ENCODE data around the gene JARID2. TPM values are rescaled to one million over a fixed set of nuclear protein-coding genes. Genes with fewer than 3 reads are reported as not detected.
"Not testable (repeated sequence)": the region's sequence is repeated elsewhere in the genome, so short reads cannot be mapped to it uniquely, and the experiment has no call there.

Gene JARID2
- polyA plus RNA-seq, 12 donors = 11.3 to 121 (median 15.7) TPM

DNA sequence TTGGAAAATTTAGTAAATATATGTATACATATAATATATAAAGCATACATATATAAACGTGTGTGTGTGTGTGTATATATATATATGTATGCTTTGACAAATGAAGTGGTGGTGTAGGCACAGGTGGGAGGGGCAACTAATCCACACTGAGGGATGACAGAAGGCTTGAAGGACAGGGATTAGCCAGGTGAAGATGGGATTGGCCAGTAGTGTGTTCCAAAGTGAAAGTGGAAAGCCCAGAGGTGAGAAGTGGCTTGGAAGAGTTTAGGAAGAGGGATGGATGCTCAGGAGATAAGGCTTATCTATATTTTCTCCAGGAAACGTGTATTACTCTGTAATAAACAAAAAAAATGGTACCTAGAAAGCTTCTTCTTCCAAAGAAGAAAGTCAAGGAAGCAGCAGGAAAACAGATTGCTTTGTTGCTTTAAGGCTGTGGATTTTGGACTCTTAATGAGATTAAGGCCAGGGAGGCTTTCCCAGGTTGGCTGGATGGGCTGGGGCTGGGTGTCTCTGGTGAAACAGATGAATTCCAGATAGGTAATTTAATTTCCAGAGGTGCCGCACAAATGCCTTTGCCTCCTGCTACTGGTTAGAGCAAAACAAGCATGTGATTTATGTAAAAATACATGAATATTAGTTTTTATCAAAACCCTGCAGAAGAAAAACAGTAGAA is 63.9 kb downstream of the JARID2 start:
- DNase-seq = no peak

DNA sequence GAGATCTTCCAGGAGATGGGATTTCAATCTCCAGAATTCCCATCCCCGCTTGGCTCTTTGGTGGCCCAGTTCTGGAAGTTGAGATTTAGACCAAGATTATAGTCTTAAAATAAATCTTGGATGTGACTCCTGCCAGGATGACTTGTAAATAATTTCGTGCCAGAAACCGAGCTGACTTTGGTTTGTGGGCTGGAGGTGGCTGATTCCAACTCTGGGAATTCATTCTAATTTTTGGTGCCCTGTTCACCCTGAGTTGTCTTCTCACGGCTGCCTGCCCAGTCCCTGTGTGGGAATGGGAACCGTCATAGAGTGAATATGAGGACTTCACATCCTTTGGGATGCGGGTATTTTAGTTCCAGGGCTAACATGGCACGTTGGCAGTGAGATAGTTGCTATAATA is 64.8 kb downstream of the JARID2 start:
- DNase-seq = no peak

DNA sequence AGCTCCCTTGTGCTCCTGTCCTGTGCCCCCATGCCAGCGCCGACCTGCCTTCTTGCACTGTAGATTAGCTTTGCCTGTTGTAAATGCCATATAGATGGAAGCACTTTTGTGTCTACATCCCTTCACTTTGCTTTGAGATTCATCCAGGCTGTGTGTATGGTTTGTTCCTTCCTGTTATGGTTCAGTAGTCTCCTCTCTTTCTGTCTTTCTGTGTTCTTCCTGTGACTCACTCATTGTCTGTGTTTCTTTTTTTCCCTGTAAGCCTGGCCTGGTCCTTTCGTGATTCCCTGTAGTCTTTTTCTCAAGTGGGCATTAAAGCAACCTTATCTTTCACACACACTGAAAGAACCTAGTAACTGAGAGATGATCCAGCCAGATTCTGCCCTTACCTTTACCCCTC is 66.6 kb downstream of the JARID2 start:
- no peak for DNase-seq

DNA sequence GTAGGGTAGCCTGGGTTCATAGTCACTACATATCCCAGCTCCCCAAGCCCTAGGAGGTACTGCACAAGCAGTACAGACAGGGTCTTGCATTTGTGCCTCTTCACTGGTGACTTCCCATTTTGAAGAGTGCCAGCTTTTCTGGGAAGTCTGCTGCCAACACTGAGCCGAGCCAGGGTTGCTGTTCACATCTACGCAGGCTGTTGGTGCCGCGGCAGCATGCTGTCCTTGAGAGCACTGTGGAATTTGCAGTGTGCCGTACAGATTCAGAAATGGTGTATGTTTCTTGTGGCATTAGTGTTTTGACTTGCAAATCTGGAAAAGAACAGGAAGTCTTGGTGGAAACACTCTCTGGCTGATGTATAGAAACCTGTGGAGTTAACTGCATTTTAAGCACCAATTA is 67.5 kb downstream of the JARID2 start:
- no peak for DNase-seq

DNA sequence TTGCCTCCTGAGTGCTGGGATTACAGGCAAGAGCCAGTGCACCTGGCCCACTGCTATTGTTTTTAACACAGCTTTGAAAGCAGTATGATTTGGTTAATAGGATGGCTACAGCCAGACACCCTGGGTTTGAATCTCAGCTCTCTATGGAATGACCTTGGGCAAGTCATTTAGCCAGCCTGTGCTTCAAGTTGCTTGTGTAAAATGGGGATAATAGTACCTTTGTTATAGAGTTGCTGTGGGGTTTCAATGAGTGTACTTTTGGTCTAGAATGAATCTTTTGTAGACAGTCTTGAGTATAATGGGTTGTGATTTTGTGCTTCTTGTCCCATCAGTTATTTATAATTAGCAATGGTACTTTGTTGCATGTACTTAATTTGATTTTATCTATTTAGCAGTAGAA is 70.9 kb downstream of the JARID2 start:
- DNase-seq = no peak

DNA sequence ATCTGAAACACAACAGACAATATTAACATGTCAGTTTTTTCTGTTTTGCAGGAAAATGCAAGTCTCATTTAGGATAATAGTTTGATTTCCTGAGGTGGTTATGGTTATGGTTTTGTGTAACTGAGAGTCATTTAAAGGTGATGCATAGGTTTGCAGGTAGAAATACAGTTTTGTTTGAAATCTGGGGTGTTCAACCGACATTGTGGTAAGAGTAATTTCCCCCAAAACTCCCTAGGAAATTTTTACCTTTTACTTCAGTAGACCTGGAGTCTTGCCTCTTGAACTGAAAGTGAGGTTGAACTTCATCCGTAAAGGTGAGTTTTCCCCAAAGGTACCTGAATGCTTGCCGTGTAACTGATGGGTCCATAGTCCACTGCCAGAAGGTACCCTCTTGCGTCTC is 71.4 kb downstream of the JARID2 start:
- DNase-seq = no peak

DNA sequence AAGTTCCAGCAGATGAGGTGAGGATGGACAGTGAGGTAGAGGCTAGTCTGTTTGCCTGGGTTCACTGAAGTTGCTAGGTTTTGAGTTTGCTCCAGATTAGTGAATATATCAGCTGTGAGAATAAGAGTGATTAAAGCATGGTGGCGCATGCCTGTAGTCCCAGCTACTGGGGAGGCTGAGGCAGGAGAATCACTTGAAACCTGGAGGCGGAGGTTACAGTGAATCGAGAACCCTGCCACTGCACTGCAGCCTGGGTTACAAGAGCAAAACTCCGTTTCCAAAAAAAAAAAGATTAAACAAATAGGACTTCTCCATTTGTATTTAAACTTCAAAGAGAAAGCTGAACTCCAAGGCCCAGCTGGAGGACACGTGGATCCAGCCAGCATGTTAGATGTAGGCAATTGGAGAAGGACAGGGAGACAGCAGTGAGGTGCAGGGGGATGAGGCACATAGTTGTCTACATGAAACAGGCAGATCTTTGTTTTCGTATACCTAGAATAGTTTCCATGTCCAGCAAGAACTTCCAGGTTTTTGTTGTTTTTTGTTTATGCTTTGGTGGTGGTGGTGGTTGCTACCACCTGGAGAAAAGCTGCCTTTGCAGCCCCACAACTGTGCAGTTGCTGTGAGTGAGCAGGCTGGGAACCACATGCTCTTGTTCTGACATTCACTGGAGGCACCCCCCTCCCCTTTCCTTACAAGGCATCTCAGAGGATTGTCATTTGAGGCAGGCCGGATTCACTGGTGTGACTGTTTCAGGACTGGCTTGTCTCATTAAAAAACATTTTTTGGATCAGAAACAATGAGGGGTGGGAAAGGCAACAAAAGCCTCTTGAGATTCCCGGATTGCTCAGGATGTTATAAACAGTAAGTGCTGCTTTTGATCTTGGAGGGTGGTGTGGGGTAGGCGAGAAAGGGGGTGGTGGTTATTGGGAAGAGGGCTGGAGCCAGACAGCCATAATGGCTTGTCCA is 72.3 kb downstream of the JARID2 start:
- DNase-seq = no peak

DNA sequence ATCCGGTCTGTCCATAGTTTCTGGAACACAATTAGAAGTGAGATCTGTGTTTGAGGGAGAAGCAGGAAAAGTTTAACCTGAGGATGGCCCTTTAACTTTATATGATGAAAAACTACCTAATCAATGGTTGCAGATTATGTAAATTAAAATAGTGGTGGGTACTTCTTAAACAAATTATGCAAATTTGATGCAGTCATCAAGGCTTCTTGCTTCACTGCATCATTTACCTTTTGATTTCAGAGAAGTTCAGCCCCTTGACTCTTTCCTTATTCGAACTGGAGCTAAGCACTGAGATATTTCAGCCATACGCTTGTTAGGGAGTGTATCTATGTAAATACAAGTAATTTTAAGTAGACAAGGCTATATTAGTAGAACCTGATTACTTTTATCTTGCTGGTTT is 73.8 kb downstream of the JARID2 start:
- DNase-seq = no peak

DNA sequence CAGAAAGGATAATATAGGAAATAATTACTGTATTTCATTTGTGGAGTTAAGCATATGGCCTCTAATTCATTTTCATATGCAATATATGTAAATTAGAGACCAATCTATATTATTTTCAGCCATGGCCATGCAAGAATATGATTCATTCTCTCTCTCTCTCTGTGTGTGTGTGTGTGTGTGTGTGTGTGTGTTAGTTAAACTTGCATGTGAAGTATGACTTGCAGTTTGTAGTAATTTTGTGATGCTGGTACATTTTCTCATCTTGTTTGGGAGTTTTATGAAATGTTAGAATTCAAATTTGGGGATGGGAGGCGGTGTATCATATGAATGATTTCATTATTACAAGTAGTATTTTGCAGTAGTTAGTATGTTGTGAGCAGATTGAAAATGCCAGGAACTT is 74.8 kb downstream of the JARID2 start:
- DNase-seq = no peak

DNA sequence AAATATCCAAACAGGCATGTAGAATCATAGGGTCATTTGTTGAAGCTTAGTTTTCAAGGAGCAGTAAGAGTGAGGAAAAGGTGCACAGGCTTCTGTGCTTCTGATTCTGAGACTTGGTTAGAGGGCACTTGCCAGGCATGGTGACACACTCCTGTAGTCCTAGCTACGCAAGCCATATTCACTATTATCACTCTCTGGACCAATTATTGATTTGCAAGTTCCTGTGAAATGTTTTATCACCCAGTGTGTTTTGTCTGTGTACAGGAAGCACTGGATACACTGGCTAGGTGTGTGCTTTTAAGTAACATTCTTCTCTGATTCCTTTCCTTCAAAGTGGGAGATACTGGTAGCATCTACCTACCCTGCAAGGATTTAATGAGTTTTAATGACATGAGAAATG is 76.3 kb downstream of the JARID2 start:
- DNase-seq = no peak

DNA sequence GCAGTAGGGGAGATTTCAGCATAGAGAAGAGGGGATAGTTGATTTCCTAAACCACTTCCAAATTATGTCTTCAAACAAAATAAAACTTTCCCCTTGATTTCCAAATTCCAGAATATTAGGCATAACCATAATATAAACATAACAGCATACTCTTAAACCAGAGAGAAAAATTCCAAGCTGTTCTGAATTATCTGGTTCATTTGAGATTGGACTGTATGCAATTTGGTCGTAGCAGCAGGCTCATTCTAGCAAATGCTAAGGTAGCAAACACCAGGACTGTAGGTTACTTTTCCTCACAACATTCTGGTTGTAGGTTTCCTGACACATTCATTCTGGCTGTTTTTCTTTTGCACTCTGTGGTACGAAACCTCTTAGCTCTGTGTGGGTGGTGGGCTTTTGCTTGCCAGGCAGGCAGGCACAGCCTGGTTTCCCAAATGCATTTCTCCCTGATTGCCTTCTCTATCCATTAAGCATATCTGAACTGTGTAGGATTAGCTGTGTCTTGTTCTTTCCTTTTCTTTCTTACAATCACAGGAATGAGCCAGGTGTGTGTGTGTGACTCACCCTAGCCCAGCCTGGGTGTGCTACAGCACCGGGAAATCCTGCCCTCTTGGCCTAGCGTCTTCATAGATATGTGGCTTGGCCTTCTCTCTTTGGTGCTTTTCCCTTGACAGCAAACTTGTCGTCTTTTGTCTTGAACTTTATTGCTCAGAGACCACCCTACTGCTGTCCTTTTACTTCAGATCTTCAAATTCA is 77.1 kb downstream of the JARID2 start:
- no peak for DNase-seq

DNA sequence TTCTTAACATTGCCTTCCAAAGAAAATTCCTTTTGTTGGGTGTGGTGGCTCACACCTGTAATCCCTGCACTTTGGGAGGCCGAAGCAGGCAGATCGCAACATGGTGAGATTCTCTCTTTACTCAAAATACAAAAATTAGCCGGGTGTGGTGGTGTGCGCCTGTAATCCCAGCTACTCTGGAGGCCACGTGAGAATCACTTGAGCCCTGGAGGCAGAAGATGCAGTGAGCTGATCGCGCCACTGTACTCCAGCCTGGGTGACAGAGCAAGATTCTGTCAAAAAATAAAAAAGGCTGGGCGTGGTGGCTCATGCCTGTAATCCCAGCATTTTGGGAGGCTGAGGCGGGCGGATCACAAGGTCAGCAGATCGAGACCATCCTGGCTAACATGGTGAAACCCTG is 77.7 kb downstream of the JARID2 start:
- not testable (repeated sequence) for DNase-seq

DNA sequence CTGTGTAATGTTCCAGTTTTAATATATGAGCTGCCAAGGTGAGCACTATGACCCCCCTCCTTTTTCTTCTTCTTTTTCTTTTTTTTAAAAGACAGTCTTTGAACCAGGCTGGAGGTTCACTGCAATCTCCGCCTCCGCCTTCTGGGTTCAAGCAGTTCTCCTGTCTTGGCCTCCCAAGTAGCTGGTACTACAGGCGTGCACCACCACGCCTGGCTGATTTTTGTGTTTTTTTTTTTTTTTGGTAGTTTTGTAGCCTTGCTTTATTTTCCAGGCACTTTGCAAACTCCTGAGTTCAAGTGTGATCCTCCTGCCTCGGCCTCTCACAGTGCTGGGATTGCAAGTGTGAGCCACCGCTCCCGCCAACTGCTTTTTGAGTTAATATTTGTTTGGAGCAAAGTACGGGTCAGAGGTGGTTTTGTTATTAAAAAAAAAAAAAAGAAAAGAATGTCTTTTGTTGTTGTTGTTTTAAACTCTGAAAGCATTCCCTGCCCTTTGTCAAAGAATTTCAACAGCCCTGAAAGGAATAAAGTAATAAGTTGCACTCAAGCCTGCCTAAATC is 78.6 kb downstream of the JARID2 start:
- no peak for DNase-seq

DNA sequence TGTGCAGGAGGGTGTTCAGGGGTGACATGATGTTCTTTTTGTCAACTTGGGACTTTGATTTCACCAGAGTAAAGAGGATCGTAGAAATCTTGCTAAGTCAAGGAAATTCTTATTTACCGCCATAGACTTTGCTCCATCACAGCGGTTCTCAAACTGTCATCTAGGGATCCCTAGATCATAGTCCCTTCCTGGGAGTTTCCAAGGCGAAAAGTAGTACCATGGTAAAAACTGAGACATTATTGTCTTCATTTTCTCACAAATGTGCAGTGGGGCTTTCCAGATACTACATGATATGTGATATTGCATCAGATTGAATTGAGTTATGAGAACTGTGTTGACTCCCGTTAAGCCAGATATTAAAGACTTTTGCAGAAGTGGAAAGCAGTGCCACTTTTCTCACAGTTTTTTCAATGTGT is 79.7 kb downstream of the JARID2 start:
- no peak for DNase-seq

DNA sequence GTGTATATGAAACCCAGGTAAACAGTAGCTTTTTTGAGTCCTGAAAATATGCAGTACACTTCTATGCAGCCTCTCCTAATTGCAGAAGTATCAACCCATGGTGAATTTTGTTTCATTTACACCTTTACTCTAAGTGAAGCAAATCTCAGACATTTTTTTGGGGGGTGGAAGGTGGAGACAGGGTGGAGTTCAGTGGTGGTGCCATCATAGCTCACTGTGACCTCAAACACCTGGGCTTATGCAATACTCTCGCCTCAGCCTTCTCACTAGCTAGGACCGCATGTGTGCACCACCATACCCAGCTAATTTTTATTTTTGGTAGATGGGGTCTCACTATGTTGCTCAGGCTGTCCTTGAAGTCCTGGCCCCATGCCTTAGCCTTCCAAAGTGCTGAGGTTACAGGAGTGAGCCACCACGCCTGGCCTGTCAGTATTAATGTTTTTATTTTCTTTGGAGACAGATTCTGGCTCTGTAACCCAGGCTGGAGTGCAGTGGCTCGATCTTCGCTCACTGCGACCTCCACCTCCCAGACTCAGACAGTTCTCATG is 80.3 kb downstream of the JARID2 start:
- no peak for DNase-seq

DNA sequence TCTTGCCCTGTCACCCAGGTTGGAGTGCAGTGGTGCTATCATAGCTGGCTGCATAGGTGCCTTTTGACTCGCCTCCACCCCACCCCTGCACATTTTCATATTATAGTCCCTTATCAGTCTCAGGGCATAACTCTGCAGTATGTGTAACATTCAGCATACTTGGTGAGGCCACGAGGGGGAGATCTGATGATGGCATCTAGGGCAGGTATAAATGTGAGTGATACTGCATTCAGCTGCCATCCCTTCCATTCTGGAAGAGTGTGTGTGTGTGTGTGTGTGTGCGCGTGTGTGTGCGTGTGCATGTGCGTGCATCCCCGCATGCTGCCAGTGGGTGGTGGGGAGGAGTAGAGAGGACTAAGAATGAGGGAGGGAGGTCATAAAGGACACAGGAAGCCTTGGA is 81.4 kb downstream of the JARID2 start:
- no peak for DNase-seq

DNA sequence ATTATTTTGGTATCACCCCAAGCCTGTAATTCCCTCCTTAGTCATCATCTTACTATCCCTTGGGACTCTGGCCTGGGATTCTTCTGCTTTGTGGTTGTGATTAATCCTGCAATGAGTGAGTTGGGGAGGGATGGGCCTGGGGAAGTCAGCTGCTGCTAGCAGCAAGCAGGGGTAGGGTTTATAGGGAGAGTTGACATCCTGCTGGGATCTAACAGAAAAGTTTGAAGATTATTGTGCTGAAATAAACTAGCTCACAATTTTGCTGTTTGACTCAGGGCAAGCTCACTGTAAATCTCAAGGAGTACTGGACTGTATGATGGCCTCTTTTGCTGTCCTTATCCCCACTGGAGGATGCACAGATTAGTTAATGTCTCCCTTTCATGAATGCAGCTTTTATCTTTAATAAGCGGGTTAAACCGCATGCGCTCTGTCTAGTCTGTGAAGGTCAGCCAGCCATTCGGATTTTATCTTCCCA is 83.4 kb downstream of the JARID2 start:
- no peak for DNase-seq

DNA sequence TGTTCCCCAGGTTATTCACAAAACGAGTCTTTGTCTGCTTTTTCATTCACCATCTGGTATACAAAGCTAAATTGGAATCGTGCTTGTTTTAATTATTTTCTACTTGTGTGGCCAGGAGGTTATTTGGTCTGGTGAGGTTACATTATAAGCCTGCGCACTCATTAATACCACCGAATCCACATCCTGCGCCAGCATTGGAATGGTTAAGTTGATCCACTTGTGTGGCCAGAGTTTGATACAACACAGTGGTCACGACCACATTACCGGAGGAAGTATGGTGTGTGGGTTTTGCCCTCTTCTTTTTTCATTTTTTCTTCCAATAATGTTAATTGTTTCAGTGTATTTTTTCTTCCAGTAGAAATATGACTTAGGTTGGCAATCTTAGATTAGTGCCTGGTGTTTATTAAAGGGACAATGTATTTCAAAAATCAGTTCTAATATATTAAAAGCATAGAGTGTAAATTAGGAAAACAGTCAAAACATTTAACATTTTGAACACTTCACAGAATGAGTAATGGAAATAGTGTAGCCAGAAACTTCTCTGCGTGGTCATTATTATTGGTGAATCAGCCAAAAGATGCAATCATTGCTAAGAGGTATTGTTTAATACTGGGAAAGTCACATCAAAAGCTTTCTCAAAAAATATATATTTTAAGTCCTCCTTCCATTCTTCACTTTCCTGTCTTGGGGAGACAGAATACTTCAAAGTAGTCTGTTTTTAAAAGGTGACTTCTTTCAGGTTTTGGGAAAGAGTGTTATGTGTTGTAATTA is 84.5 kb downstream of the JARID2 start:
- no peak for DNase-seq

DNA sequence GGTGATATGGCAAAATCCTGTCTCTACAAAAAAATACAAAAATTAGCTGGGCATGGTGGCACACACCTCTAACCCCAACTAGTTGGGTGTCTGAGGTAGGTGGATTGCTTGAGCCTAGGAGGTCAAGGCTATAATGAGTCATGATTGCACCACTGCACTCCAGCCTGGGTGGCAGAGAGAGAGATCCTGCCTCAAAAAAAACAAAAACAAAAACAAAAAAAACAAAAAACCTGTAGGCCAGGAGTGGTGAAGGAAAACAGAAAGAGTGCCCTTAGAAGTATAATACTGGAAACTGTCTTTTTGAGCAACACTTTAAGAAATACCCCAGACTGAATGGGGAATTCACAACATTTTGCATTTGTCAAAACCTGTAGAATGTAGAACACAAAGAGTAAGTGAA is 85.3 kb downstream of the JARID2 start:
- no peak for DNase-seq

DNA sequence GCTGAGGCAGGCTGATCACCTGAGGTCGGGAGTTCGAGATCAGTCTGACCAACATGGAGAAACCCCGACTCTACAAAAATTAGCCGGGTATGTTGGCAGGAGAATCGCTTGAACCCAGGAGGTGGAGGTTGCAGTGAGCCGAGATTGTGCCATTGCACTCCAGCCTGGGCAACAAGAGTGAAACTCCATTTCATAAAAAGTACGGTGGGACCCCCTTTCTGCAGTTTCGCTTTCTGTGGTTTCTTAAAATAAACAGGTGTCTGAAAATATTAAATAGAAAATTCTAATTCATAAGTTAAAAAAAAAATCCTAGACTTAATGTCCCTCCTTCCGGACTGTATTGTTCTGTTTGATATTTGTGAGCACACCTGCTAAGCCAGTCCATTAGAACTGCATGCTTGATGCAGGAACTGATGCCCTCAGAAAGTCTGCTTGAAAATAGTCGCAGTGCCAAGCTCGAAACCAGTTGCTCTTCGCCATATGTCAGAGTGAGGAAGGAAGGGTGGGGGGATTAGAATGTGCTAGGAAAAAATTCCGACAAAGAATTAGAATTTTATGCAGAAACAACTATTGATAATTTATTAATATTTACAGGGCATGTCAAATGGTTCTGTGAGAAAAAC is 85.9 kb downstream of the JARID2 start:
- no peak for DNase-seq

Data from muscle of arm (tissue), 12 donors.